ENCODE results near the gene CLEC16A. TPM values are rescaled to one million over a fixed set of nuclear protein-coding genes. Genes with fewer than 3 reads are reported as not detected.
A peak's percentile ranks its signal among the peaks of the same experiment; 100 is the strongest.

The CLEC16A gene
- total RNA-seq, 1 donor = 35.5 TPM

DNA sequence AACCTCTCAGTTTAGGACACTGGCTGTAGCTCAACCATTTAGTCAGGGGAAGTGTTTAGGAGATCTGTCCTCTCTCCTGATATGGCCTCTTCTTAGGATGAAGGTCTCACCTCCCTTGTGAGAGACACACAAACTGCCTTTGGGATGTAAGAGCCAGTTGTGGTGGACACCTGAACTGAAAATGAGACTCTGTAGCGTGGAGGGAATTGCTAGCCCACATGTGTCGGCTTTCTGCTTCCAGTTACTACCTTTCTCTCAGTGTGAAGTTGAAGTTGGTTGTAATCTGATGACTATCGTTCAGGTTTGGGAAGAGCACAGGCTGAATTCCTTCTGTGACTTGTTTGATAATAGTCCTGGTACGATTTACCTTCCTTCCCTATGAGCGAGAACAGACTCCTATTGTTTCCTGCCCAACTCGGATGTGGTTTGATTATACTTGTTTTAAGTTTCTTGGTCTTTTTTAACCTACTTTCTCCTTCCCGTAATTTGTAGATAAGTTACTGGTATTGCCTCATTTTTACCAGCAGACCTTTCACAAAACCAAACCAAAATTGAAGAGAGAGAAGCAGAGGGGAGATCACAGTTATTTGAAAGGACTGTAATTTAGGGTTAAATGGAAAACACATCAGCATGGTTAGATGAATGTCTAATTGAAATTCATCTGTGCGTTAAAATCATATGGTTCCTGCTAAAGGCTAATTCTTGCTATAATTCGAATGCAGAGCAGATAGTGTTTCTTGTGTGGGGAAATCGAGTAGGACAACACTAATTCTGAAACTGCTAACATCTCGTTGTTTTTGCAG, 43.2 kb downstream of the CLEC16A start:
- DNase-seq (ENCODE audit: low read depth in 2 of 3, low spot score in 2 of 3) = peak in 1 of 3 donors; percentile 19

GRCh38 chr16:10988164-10988803, 43.9 kb downstream of the CLEC16A start:
- DNase-seq (ENCODE audit: low read depth in 2 of 3, low spot score in 2 of 3) = no peak

GRCh38 chr16:10988879-10989278, 44.5 kb downstream of the CLEC16A start:
- DNase-seq (ENCODE audit: low read depth in 2 of 3, low spot score in 2 of 3) = no peak

GRCh38 chr16:10989559-10989958, 45.2 kb downstream of the CLEC16A start:
- DNase-seq (ENCODE audit: low read depth in 2 of 3, low spot score in 2 of 3) = no peak

GRCh38 chr16:10990378-10990777, 46.0 kb downstream of the CLEC16A start:
- DNase-seq (ENCODE audit: low read depth in 2 of 3, low spot score in 2 of 3) = no peak

- DNase-seq (ENCODE audit: low read depth in 2 of 3, low spot score in 2 of 3) = no peak
Measured at GRCh38 chr16:10992112-10992511, 47.7 kb downstream of the CLEC16A start.

DNA sequence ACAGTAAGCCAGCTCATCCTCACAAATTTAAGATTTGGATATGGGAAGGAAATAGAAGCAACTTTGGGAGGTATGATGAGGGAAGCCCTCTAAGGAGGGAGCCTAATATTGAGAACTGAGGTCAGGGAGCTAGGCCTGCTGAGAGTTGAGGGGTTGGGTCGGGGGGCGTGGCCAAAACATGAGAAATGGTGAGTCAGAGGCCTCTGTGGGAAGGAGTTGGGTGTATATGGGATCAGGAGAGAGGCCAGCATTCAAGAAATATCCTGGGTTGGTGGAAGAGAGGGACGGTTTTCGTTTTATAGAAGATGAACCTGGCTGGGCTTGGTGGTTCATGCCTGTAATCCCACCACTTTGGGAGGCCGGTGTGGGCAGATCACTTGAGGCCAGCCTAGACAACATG, 48.4 kb downstream of the CLEC16A start:
- no peak for DNase-seq (ENCODE audit: low read depth in 2 of 3, low spot score in 2 of 3)

GRCh38 chr16:10993649-10994048, 49.3 kb downstream of the CLEC16A start:
- DNase-seq (ENCODE audit: low read depth in 2 of 3, low spot score in 2 of 3) = no peak

GRCh38 chr16:10994571-10994970, 50.2 kb downstream of the CLEC16A start:
- DNase-seq (ENCODE audit: low read depth in 2 of 3, low spot score in 2 of 3) = no peak

DNA sequence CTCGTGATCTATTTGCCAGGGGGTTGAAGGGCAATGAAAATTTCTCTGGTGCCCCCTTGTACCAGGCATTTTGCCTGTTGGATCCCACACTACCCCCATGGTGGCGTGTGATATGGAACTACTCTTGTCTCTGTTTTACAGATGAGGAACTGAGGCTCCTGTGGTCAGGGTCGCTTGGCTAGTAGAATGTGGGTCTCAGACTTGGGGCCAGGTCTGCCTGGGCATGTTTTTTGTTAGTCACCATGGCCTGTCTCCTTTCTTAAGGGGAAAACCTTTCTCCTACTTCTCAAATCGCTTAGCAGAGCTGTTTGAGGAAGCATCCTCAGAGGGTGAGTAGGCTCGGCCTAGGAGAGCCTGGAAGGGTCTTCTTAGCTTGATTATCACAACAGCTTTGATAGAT, 51.2 kb downstream of the CLEC16A start:
- peak in 1 of 3 donors; percentile 6 for DNase-seq (ENCODE audit: low read depth in 2 of 3, low spot score in 2 of 3)

DNA sequence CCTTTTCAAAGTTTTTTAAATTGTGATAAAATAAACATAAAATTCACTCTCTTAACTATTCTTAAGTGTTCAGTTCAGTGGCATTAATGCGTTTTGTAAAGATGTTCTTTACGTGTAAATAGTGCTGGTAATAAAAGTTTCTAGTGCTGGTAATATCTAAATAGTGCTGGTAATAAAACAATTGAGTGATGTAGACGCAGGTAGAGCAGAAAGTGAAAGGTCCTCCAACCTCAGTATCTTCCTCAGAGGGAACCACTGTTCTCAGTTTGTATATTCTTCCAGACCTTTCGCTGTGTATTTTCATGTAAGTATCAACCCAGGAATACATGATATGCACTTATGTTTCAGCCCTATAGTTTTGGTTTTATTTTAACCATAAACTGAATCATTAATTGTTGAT, 53.1 kb downstream of the CLEC16A start:
- DNase-seq (ENCODE audit: low read depth in 2 of 3, low spot score in 2 of 3) = no peak

- no peak for DNase-seq (ENCODE audit: low read depth in 2 of 3, low spot score in 2 of 3)
Measured at GRCh38 chr16:10999300-10999699, 54.9 kb downstream of the CLEC16A start.

- no peak for DNase-seq (ENCODE audit: low read depth in 2 of 3, low spot score in 2 of 3)
Measured at GRCh38 chr16:11001611-11002010, 57.2 kb downstream of the CLEC16A start.

GRCh38 chr16:11003141-11003540, 58.8 kb downstream of the CLEC16A start:
- DNase-seq (ENCODE audit: low read depth in 2 of 3, low spot score in 2 of 3) = no peak

- no peak for DNase-seq (ENCODE audit: low read depth in 2 of 3, low spot score in 2 of 3)
Measured at GRCh38 chr16:11004351-11004750, 60.0 kb downstream of the CLEC16A start.

DNA sequence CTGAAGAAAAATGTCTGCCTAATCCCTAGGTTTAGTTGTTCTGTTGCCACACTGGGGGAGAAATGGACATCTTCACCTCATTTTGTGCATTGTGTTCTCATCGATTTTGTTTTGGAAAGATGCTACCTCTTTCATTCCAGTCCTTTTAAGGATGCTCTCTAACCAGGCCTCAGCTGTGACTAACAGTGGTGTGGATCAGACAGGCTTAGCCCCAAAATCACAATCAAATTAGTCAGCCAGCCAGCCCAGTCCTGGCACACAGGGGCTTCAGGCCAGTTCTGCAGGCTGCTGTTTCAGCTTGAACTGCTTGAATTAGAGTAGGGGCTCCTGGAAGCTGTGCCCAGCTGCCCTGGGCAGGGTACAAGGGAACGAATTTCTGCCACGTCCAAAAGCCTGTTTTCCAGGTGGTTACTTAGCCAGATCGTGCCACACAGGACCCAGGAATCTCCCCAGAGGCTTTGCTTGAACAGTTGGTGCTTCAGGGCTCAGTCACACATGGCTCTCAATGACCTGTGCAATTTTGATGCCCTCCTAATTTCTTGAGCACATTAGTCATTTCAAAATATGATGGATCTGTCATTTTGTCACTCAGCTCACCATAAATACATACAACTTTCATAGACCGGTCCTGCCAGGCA, 60.7 kb downstream of the CLEC16A start:
- DNase-seq (ENCODE audit: low read depth in 2 of 3, low spot score in 2 of 3) = no peak

GRCh38 chr16:11005611-11005975, 61.2 kb downstream of the CLEC16A start:
- DNase-seq (ENCODE audit: low read depth in 2 of 3, low spot score in 2 of 3) = no peak

DNA sequence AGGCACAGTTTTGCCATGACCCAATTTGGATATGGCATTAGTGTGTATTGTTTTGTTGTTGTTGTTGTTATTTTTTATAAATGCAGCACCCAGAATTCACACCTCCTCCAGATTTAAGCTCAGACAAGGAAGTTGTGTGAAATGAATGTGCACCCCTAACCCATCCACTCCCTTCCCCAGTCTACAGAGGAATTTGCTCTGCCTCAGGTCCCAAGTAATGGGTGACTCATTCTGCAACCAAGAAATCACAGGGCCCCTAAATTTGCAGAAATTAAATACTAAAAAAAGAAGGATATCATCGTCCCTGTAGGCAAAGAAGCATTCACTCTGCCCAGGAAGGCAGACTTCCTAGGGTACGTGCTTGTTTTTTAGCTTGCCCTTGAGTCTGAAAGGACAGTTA, 62.3 kb downstream of the CLEC16A start:
- no peak for DNase-seq (ENCODE audit: low read depth in 2 of 3, low spot score in 2 of 3)

DNA sequence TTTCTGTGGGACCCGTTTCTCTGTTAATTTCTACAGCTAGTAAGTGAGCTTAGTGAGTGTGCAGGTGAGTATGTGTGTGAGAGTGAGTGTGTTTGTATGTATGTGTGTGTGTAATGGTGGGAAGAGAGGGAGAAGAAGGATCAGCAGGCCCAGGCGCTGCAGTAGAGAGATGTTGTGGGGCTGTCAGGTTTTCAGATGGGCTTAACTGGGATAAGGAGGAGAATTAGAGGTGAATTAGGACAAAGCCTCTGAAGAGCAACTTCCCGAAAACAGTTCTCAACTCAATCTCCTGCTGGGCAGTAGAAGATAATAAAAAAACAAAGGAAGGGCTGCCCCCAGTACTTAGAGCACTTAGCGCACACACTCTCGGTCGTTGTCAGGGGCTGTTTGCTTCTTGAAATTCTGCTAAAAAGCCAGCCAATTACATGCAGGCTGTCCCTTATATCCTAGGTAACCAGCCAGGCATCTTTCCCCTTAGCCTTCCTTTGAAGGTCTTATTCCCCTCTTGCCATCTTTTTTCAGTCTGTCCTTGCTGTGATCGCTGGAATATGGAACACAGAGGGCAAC, 63.4 kb downstream of the CLEC16A start:
- no peak for DNase-seq (ENCODE audit: low read depth in 2 of 3, low spot score in 2 of 3)

GRCh38 chr16:11009027-11009755, 64.8 kb downstream of the CLEC16A start:
- DNase-seq (ENCODE audit: low read depth in 2 of 3, low spot score in 2 of 3) = no peak

Data from hematopoietic multipotent progenitor cell (in vitro differentiated cells).